ENCODE results near the gene FNIP1.

Gene FNIP1

DNA sequence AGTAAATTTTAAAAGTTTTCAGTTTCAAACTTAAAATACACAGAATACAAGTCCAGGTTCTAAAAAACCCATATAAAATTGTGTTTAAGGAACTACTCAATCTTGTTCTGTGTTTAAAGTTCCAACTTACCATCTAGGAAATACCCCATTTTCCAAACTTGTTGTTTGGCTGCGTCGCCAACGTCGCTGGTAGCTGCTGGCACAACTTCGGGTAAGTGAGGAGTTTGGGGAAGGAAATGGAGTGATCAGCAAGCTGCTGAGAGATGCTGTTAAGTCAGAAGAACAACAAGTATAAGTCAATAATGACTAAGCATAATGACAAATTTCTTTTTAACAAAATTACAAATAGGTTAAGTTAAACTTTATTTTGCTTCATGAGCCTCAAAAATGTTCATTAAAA, 90.5 kb downstream of the FNIP1 start:
- no peak overlapping the region for H3K9ac ChIP-seq (ENCODE audit: low read length)
- H3K27me3 ChIP-seq (ENCODE audit: low read length): no peaks in the 10 kb centered on the region
- no peak overlapping the region for H2AFZ ChIP-seq (ENCODE audit: low read depth, low read length, severe bottlenecking)
- H3K27ac ChIP-seq (ENCODE audit: low read depth, low read length): no peak overlapping the region
- no peaks in the 10 kb centered on the region for H3K9me2 ChIP-seq (replicated peaks; ENCODE audit: insufficient read depth, low read length)
- TF ChIP-seq EZH2phosphoT487 (conservative IDR thresholded peaks at IDR 0.05; ENCODE audit: low read length): no peak
- TF ChIP-seq, protein P1, sequence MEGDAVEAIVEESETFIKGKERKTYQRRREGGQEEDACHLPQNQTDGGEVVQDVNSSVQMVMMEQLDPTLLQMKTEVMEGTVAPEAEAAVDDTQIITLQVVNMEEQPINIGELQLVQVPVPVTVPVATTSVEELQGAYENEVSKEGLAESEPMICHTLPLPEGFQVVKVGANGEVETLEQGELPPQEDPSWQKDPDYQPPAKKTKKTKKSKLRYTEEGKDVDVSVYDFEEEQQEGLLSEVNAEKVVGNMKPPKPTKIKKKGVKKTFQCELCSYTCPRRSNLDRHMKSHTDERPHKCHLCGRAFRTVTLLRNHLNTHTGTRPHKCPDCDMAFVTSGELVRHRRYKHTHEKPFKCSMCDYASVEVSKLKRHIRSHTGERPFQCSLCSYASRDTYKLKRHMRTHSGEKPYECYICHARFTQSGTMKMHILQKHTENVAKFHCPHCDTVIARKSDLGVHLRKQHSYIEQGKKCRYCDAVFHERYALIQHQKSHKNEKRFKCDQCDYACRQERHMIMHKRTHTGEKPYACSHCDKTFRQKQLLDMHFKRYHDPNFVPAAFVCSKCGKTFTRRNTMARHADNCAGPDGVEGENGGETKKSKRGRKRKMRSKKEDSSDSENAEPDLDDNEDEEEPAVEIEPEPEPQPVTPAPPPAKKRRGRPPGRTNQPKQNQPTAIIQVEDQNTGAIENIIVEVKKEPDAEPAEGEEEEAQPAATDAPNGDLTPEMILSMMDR (IDR thresholded peaks at IDR 0.05; ENCODE audit: insufficient read depth, low read length, poor library complexity, severe bottlenecking): no peak
- H3K4me2 ChIP-seq (ENCODE audit: low read depth, low read length, poor library complexity, severe bottlenecking): no peak overlapping the region
- H3K79me2 ChIP-seq (ENCODE audit: insufficient read depth, low read length): no peaks in the 10 kb centered on the region
- H3K36me3 ChIP-seq (ENCODE audit: low read length): peaks cover 16% of the 10 kb centered on the region; the same call in 1 of the 2 replicates
- H3K4me3 ChIP-seq (ENCODE audit: insufficient read depth, low read length, poor library complexity, severe bottlenecking): no peak overlapping the region
- H3F3A ChIP-seq (ENCODE audit: insufficient read depth): no peaks in the 10 kb centered on the region
- H4K20me1 ChIP-seq (ENCODE audit: low read depth, low read length): no peaks in the 10 kb centered on the region
- no peaks in the 10 kb centered on the region for H3K9me3 ChIP-seq (ENCODE audit: insufficient read depth, low read length)

DNA sequence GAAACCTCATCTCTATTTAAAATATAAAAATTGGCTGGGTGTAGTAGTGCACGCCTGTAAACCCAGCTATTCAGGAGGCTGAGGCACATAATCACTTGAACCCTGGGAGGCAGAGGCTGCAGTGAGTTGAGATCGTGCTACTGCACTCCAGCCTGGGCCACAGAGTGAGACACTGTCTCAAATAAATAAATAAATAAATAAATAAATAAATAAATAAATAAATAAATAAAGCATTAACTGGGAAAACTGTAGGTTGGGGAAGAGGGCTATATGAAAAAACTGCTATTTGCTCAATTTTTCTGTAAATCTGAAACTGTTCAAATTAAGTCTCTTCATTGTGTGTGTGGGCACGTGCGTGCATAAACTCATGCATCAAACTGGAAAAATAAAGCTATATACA, 101.9 kb downstream of the FNIP1 start:
- no peak overlapping the region for H3K9ac ChIP-seq (ENCODE audit: low read length)
- H3K4me3 ChIP-seq (ENCODE audit: insufficient read depth, low read length, poor library complexity, severe bottlenecking): no peak overlapping the region
- no peak overlapping the region for H3K4me2 ChIP-seq (ENCODE audit: low read depth, low read length, poor library complexity, severe bottlenecking)
- H3K27ac ChIP-seq (ENCODE audit: low read depth, low read length): no peak overlapping the region
- TF ChIP-seq, protein P1 (IDR thresholded peaks at IDR 0.05; ENCODE audit: insufficient read depth, low read length, poor library complexity, severe bottlenecking): no peak
- TF ChIP-seq EZH2phosphoT487 (conservative IDR thresholded peaks at IDR 0.05; ENCODE audit: low read length): no peak
- no peak overlapping the region for H2AFZ ChIP-seq (ENCODE audit: low read depth, low read length, severe bottlenecking)
- H3F3A ChIP-seq (ENCODE audit: insufficient read depth): 0 out of 2 replicates have a peak, but pooled peaks cover 6% of the 10 kb centered on the region
- peaks cover 20% of the 10 kb centered on the region; the same call in 1 of the 2 replicates for H3K36me3 ChIP-seq (ENCODE audit: low read length)
- H3K27me3 ChIP-seq (ENCODE audit: low read length): no peaks in the 10 kb centered on the region
- H3K9me2 ChIP-seq (replicated peaks; ENCODE audit: insufficient read depth, low read length): no peaks in the 10 kb centered on the region
- no peaks in the 10 kb centered on the region for H4K20me1 ChIP-seq (ENCODE audit: low read depth, low read length)
- no peaks in the 10 kb centered on the region for H3K9me3 ChIP-seq (ENCODE audit: insufficient read depth, low read length)
- H3K79me2 ChIP-seq (ENCODE audit: insufficient read depth, low read length): no peaks in the 10 kb centered on the region

- H3K79me2 ChIP-seq (ENCODE audit: insufficient read depth, low read length): no peaks in the 10 kb centered on the region
- no peak overlapping the region for H3K4me3 ChIP-seq (ENCODE audit: insufficient read depth, low read length, poor library complexity, severe bottlenecking)
- no peaks in the 10 kb centered on the region for H3K27me3 ChIP-seq (ENCODE audit: low read length)
- peaks cover 19% of the 10 kb centered on the region; the same call in 1 of the 2 replicates for H3K36me3 ChIP-seq (ENCODE audit: low read length)
- 0 out of 2 replicates have a peak, but pooled peaks cover 6% of the 10 kb centered on the region for H3F3A ChIP-seq (ENCODE audit: insufficient read depth)
- H2AFZ ChIP-seq (ENCODE audit: low read depth, low read length, severe bottlenecking): no peak overlapping the region
- no peaks in the 10 kb centered on the region for H4K20me1 ChIP-seq (ENCODE audit: low read depth, low read length)
- TF ChIP-seq EZH2phosphoT487 (conservative IDR thresholded peaks at IDR 0.05; ENCODE audit: low read length): no peak
- TF ChIP-seq, protein P1 (IDR thresholded peaks at IDR 0.05; ENCODE audit: insufficient read depth, low read length, poor library complexity, severe bottlenecking): no peak
- H3K9me3 ChIP-seq (ENCODE audit: insufficient read depth, low read length): no peaks in the 10 kb centered on the region
- no peak overlapping the region for H3K9ac ChIP-seq (ENCODE audit: low read length)
- no peaks in the 10 kb centered on the region for H3K9me2 ChIP-seq (replicated peaks; ENCODE audit: insufficient read depth, low read length)
- no peak overlapping the region for H3K4me2 ChIP-seq (ENCODE audit: low read depth, low read length, poor library complexity, severe bottlenecking)
- no peak overlapping the region for H3K27ac ChIP-seq (ENCODE audit: low read depth, low read length)
Observed at GRCh38 chr5:131693894-131694293, 102.9 kb downstream of the FNIP1 start.

Data from SU-DHL-6 (cell line).